GM12872 (cell line): ENCODE measurements around the gene PDGFB.

ENCODE experiments used
- TF ChIP-seq, protein P1 (sequence below): IDR thresholded peaks from 3 replicates; pipeline ENCODE4 v1.5.1; 2011; ENCODE audit warnings: low read depth, mild to moderate bottlenecking, low read length, moderate library complexity; ENCODE audit not compliant: insufficient read depth

The PDGFB gene

GRCh38 chr22:39240831-39241793, 3.7 kb downstream of the PDGFB start:
- TF ChIP-seq, protein P1, sequence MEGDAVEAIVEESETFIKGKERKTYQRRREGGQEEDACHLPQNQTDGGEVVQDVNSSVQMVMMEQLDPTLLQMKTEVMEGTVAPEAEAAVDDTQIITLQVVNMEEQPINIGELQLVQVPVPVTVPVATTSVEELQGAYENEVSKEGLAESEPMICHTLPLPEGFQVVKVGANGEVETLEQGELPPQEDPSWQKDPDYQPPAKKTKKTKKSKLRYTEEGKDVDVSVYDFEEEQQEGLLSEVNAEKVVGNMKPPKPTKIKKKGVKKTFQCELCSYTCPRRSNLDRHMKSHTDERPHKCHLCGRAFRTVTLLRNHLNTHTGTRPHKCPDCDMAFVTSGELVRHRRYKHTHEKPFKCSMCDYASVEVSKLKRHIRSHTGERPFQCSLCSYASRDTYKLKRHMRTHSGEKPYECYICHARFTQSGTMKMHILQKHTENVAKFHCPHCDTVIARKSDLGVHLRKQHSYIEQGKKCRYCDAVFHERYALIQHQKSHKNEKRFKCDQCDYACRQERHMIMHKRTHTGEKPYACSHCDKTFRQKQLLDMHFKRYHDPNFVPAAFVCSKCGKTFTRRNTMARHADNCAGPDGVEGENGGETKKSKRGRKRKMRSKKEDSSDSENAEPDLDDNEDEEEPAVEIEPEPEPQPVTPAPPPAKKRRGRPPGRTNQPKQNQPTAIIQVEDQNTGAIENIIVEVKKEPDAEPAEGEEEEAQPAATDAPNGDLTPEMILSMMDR, result no peak

DNA sequence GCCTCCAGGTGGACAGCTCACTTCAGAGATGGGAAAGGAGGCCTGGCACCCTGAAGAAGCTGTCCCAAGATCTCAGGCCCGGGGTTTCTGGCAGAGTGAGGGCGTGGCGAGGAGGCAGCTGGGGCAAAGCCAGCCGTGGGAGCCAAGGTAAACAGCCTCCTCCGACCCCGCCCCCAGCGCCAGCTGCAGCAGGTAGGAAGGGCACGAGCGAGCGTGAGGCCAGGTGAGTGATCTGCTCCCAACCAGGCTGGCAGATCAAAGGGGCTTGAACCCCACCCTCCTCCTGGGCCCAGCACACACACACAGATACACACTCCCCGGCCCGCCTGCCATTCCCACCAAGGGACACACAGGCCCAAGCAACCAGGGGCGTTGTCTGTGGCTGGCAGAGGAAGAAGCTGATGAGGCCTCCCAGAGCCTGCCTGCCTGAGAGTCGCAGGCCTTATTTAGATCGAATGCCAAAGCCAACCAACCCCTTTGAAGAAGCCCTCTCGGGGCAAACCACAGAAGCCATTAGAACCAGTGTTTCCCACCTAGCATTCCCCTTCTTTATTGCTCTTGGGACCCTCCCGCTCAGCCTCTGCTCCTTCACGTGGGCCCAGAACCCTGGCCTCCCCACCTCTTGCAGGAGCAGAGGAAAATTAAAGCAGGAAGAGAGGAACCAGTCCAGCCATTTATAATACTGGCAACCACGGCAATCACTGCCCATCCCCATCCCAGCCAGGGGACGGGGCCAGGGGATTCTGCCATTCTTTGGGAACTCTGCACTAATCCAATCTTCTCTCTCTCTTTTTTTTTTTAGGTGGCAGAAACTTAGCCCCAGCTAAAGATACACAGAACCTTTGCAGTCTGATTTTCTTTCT, 5.0 kb downstream of the PDGFB start:
- TF ChIP-seq, protein P1, result no peak

GRCh38 chr22:39238966-39239505, 5.7 kb downstream of the PDGFB start:
- TF ChIP-seq, protein P1, result no peak

GRCh38 chr22:39238561-39238960, 6.2 kb downstream of the PDGFB start:
- TF ChIP-seq, protein P1, result no peak

GRCh38 chr22:39238101-39238466, 6.7 kb downstream of the PDGFB start:
- TF ChIP-seq, protein P1, result no peak

DNA sequence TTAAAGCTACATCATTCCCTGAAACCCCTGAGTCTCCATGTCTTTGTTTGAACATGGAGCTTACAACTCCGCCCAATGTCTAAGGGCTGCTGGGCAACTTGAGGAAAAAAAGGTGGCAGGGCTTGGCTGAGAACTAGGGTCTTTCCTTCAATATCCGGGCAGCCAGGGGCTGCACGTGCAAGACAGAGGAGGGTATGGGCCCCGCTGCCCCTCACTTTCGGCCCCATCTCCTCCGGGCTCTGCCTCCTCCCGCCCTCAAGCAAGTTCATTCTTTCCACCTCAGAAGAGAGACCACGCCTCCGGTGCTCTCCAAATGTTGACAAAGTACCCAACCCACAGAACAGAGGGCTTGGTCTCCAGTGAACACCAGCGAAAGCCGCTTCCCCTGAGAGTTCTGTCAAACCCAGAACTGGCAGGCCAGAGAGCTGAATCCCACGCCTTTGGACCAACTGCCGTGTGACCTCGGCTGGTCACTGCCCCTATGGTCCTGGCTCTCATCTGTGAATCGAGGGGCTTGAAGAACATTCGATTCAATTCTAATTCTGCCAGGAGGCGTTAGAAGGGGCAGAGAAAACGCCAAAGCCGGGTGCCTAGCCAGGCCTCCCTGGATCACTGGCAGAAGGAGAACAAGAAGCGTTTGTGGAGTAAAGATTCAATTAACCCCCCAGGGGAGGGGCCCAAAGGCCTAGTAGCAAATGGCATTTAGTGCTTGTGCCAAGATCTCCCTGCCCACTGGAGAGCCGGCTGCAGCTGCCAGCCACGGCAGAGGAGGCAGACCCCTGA, 7.3 kb downstream of the PDGFB start:
- TF ChIP-seq, protein P1, result no peak
